ENCODE results near the gene BCAP29. TPM values are rescaled to one million over a fixed set of nuclear protein-coding genes. Genes with fewer than 3 reads are reported as not detected.

The BCAP29 gene
- total RNA-seq, 1 experiment from 2014 or later, result 17.6 TPM

- H3K36me3 Mint-ChIP-seq (ENCODE audit: insufficient read depth, unreplicated experiment), result no peaks in the 10 kb centered on the region
- no peak overlapping the region for H3K4me3 Mint-ChIP-seq (ENCODE audit: low read depth, unreplicated experiment)
Observed at GRCh38 chr7:107622894-107623293, 42.8 kb downstream of the BCAP29 start.

GRCh38 chr7:107627002-107627401 is 47.0 kb downstream of the BCAP29 start:
- H3K4me1 Mint-ChIP-seq (ENCODE audit: low read depth, unreplicated experiment), result no peaks in the 10 kb centered on the region
- BruUV-seq (replicated peaks), result no TSS peak

More at GRCh38 chr7:107622894-107623293, 42.8 kb downstream of the BCAP29 start:
- CTCF ChIA-PET, result no interaction called here
- H3K27me3 Mint-ChIP-seq (ENCODE audit: unreplicated experiment), result no peaks in the 10 kb centered on the region
- H3K9me3 Mint-ChIP-seq (ENCODE audit: low read depth, unreplicated experiment), result no peaks in the 10 kb centered on the region
- no peaks in the 10 kb centered on the region for H3K4me1 Mint-ChIP-seq (ENCODE audit: low read depth, unreplicated experiment)
- BruUV-seq (replicated peaks), result no TSS peak
- no peak for DNase-seq
- intact Hi-C loops (cut with micrococcal nuclease; ENCODE audit: unreplicated experiment), result no loop called here
- no peak for TF ChIP-seq CTCF (IDR thresholded peaks at IDR 0.05; ENCODE audit: unreplicated experiment)
- H3K27ac Mint-ChIP-seq (ENCODE audit: unreplicated experiment), result no peak overlapping the region

GRCh38 chr7:107628461-107629064 is 48.5 kb downstream of the BCAP29 start:
- intact Hi-C loops (cut with micrococcal nuclease; ENCODE audit: unreplicated experiment), result no loop called here

More at GRCh38 chr7:107627002-107627401, 47.0 kb downstream of the BCAP29 start:
- DNase-seq, result no peak
- Mint-ChIP-seq H3K9me3 (ENCODE audit: low read depth, unreplicated experiment) (no peaks in the 10 kb centered on the region), H3K4me3 (ENCODE audit: low read depth, unreplicated experiment) (no peak overlapping the region), H3K27me3 (ENCODE audit: unreplicated experiment) (no peaks in the 10 kb centered on the region), H3K36me3 (ENCODE audit: insufficient read depth, unreplicated experiment) (no peaks in the 10 kb centered on the region), H3K27ac (ENCODE audit: unreplicated experiment) (no peak overlapping the region)
- intact Hi-C loops (cut with micrococcal nuclease; ENCODE audit: unreplicated experiment), result no loop called here
- CTCF ChIA-PET, result no interaction called here
- TF ChIP-seq CTCF (IDR thresholded peaks at IDR 0.05; ENCODE audit: unreplicated experiment), result no peak

GRCh38 chr7:107630342-107630741 is 50.3 kb downstream of the BCAP29 start:
- H3K9me3 Mint-ChIP-seq (ENCODE audit: low read depth, unreplicated experiment), result no peaks in the 10 kb centered on the region
- H3K4me1 Mint-ChIP-seq (ENCODE audit: low read depth, unreplicated experiment), result no peaks in the 10 kb centered on the region
- no peak for DNase-seq
- TF ChIP-seq CTCF (IDR thresholded peaks at IDR 0.05; ENCODE audit: unreplicated experiment), result no peak
- H3K4me3 Mint-ChIP-seq (ENCODE audit: low read depth, unreplicated experiment), result no peak overlapping the region
- CTCF ChIA-PET, result no interaction called here
- no TSS peak for BruUV-seq (replicated peaks)
- H3K27me3 Mint-ChIP-seq (ENCODE audit: unreplicated experiment), result no peaks in the 10 kb centered on the region
- H3K27ac Mint-ChIP-seq (ENCODE audit: unreplicated experiment), result no peak overlapping the region
- no peaks in the 10 kb centered on the region for H3K36me3 Mint-ChIP-seq (ENCODE audit: insufficient read depth, unreplicated experiment)
- intact Hi-C loops (cut with micrococcal nuclease; ENCODE audit: unreplicated experiment), result no loop called here

More at GRCh38 chr7:107628461-107629064, 48.5 kb downstream of the BCAP29 start:
- no peak for DNase-seq
- no TSS peak for BruUV-seq (replicated peaks)
- H3K9me3 Mint-ChIP-seq (ENCODE audit: low read depth, unreplicated experiment), result no peaks in the 10 kb centered on the region
- H3K36me3 Mint-ChIP-seq (ENCODE audit: insufficient read depth, unreplicated experiment), result no peaks in the 10 kb centered on the region
- TF ChIP-seq CTCF (IDR thresholded peaks at IDR 0.05; ENCODE audit: unreplicated experiment), result no peak
- no peak overlapping the region for H3K4me3 Mint-ChIP-seq (ENCODE audit: low read depth, unreplicated experiment)
- CTCF ChIA-PET, result no interaction called here
- H3K4me1 Mint-ChIP-seq (ENCODE audit: low read depth, unreplicated experiment), result no peaks in the 10 kb centered on the region
- H3K27ac Mint-ChIP-seq (ENCODE audit: unreplicated experiment), result no peak overlapping the region
- H3K27me3 Mint-ChIP-seq (ENCODE audit: unreplicated experiment), result no peaks in the 10 kb centered on the region
